ENCODE data around the gene LBHD1.

Gene LBHD1

GRCh38 chr11:62615521-62615920, 56.5 kb downstream of the LBHD1 start:
- DNase-seq (ENCODE audit: low read depth), result no peak

GRCh38 chr11:62614275-62614674, 57.8 kb downstream of the LBHD1 start:
- peak; percentile 39 for DNase-seq (ENCODE audit: low read depth)

GRCh38 chr11:62613291-62613778, 58.7 kb downstream of the LBHD1 start:
- no peak for DNase-seq (ENCODE audit: low read depth)

Measured in amniotic epithelial cell (primary cell).